HFFc6 (cell line): ENCODE data around the gene TMPRSS11F. TPM values are rescaled to one million over a fixed set of nuclear protein-coding genes. Genes with fewer than 3 reads are reported as not detected.

ENCODE experiments used
- DNase-seq: peaks from one replicate; pipeline ENCODE4 v3.0.0-alpha.2; 2018
- H3K27ac Mint-ChIP-seq: 2 replicates; pipeline ENCODE4 v1.8.0; 2020; ENCODE audit warnings: mild to moderate bottlenecking, mixed read lengths
- H3K27me3 Mint-ChIP-seq: 2 replicates; pipeline ENCODE4 v1.8.0; 2021; ENCODE audit warnings: mild to moderate bottlenecking, moderate library complexity, mixed read lengths; ENCODE audit not compliant: insufficient read depth
- H3K36me3 Mint-ChIP-seq: 2 replicates; pipeline ENCODE4 v1.8.0; 2021; ENCODE audit warnings: low read depth, mixed read lengths
- H3K4me1 Mint-ChIP-seq: 2 replicates; pipeline ENCODE4 v1.8.0; 2020; ENCODE audit warnings: low read depth, mixed read lengths
- H3K4me3 Mint-ChIP-seq: 2 replicates; pipeline ENCODE4 v1.8.0; 2020; ENCODE audit warnings: mild to moderate bottlenecking, moderate library complexity, mixed read lengths
- H3K9me3 Mint-ChIP-seq: 2 replicates; pipeline ENCODE4 v1.8.0; 2020; ENCODE audit warnings: mild to moderate bottlenecking, mixed read lengths
- total RNA-seq, 6 experiments: library from RNA; stranded (reverse); fragmentation: NEBNext Ultra II Directional; extraction: Animal tissue kit (Norgen Biotek cat#: 25700); gene quantifications; 2 replicates in 1 of 6; 3 replicates in 5 of 6; pipeline ENCODE4 v1.2.3, GENCODE V29; 2021
- TF ChIP-seq, protein P1 (sequence below): fragments of 200-600 bp; sonication (generic); IDR thresholded peaks from 2 replicates; pipeline ENCODE4 v1.5.0; 2021; ENCODE audit warnings: antibody characterized with exemption, mild to moderate bottlenecking

The TMPRSS11F gene
- total RNA-seq, 6 experiments from 2014 or later = not detected

- H3K4me1 Mint-ChIP-seq = no peaks in the 10 kb centered on the region
- H3K27me3 Mint-ChIP-seq = no peaks in the 10 kb centered on the region; the same call in 1 of the 2 replicates
- no peak overlapping the region for H3K27ac Mint-ChIP-seq
- DNase-seq = no peak
- H3K9me3 Mint-ChIP-seq = no peaks in the 10 kb centered on the region
- H3K36me3 Mint-ChIP-seq = no peaks in the 10 kb centered on the region
- H3K4me3 Mint-ChIP-seq = no peak overlapping the region
- TF ChIP-seq, protein P1, sequence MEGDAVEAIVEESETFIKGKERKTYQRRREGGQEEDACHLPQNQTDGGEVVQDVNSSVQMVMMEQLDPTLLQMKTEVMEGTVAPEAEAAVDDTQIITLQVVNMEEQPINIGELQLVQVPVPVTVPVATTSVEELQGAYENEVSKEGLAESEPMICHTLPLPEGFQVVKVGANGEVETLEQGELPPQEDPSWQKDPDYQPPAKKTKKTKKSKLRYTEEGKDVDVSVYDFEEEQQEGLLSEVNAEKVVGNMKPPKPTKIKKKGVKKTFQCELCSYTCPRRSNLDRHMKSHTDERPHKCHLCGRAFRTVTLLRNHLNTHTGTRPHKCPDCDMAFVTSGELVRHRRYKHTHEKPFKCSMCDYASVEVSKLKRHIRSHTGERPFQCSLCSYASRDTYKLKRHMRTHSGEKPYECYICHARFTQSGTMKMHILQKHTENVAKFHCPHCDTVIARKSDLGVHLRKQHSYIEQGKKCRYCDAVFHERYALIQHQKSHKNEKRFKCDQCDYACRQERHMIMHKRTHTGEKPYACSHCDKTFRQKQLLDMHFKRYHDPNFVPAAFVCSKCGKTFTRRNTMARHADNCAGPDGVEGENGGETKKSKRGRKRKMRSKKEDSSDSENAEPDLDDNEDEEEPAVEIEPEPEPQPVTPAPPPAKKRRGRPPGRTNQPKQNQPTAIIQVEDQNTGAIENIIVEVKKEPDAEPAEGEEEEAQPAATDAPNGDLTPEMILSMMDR = no peak
These were observed 5.4 kb downstream of the TMPRSS11F start for GRCh38 chr4:68124262-68124661.

- Mint-ChIP-seq H3K4me3 (no peak overlapping the region), H3K9me3 (no peaks in the 10 kb centered on the region)
These were observed 6.1 kb downstream of the TMPRSS11F start for GRCh38 chr4:68123525-68123924.

DNA sequence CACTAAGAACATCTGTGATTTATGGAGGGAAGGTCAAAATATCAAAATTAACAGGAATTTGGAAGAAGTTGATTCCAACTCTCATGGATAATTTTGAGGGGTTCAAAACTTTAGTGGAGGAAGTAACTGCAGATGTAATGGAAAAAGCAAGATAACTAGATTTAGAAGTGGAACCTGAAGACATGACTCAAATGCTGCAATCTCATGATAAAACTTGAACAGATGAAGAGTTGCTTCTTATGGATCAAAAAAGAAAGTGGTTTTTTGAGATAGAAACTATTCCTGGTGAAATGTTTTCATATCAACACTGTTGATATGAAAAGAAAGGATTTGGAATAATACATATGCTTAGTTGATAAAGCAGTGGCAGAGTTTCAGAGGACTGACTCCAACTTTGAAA, 9.7 kb downstream of the TMPRSS11F start:
- DNase-seq = no peak
- no peaks in the 10 kb centered on the region for H3K4me1 Mint-ChIP-seq
- H3K9me3 Mint-ChIP-seq = no peaks in the 10 kb centered on the region
- H3K27me3 Mint-ChIP-seq = no peaks in the 10 kb centered on the region; the same call in 1 of the 2 replicates
- TF ChIP-seq, protein P1 = no peak
- H3K36me3 Mint-ChIP-seq = no peaks in the 10 kb centered on the region
- no peak overlapping the region for H3K4me3 Mint-ChIP-seq
- no peak overlapping the region for H3K27ac Mint-ChIP-seq

More at GRCh38 chr4:68123525-68123924, 6.1 kb downstream of the TMPRSS11F start:
- H3K27me3 Mint-ChIP-seq = no peaks in the 10 kb centered on the region; the same call in 1 of the 2 replicates
- H3K36me3 Mint-ChIP-seq = no peaks in the 10 kb centered on the region
- no peak for DNase-seq
- H3K27ac Mint-ChIP-seq = no peak overlapping the region
- H3K4me1 Mint-ChIP-seq = no peaks in the 10 kb centered on the region
- TF ChIP-seq, protein P1 = no peak

DNA sequence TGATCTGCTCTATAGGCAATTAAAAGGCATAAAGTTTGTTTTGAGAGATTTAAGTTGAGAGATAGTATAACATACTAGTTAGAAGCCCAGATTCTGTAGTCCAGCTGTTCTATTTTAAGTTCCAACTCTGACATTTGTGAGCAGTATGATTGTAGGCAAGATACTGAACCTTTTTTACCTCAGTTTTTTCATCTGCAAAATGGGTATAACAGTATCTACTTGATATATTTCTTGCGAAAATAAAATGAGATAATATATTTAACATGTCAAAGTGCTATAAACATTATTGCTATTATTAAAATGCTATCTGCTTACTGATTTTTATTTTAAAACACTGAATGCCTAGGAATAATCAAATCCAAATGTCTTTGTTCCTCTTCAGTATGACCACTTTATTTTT, 19.2 kb downstream of the TMPRSS11F start:
- H3K4me3 Mint-ChIP-seq = no peak overlapping the region

DNA sequence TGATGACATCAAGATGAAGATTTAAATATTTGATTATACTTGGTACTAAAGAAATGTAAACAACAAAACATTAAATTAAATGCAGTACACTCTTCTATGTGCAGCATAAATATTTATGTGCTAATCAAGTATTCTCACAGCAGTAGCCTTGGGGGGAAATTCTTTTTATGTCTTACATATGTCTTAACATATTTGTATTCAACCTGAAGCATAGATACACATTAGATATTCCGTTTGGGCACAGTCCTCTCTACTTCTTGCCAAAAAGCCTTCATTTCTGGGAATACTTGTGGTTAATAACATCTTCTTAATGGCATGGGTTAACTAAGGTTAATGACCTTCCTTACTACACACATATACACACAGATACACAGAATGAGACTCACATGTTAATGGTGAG, 19.8 kb downstream of the TMPRSS11F start:
- Mint-ChIP-seq H3K9me3 (no peaks in the 10 kb centered on the region), H3K4me3 (no peak overlapping the region), H3K27ac (no peak overlapping the region), H3K4me1 (no peaks in the 10 kb centered on the region), H3K36me3 (no peaks in the 10 kb centered on the region), H3K27me3 (no peaks in the 10 kb centered on the region)
- no peak for DNase-seq
- TF ChIP-seq, protein P1 = no peak

More for the DNA sequence above, 19.2 kb downstream of the TMPRSS11F start:
- H3K27ac Mint-ChIP-seq = no peak overlapping the region
- DNase-seq = no peak
- no peaks in the 10 kb centered on the region for H3K4me1 Mint-ChIP-seq
- no peaks in the 10 kb centered on the region for H3K9me3 Mint-ChIP-seq
- H3K36me3 Mint-ChIP-seq = no peaks in the 10 kb centered on the region
- TF ChIP-seq, protein P1 = no peak
- H3K27me3 Mint-ChIP-seq = no peaks in the 10 kb centered on the region

GRCh38 chr4:68082758-68083157, 46.9 kb downstream of the TMPRSS11F start:
- Mint-ChIP-seq H3K4me1 (no peaks in the 10 kb centered on the region), H3K27ac (no peak overlapping the region), H3K27me3 (no peaks in the 10 kb centered on the region; the same call in 1 of the 2 replicates), H3K4me3 (no peak overlapping the region), H3K9me3 (peaks cover 8% of the 10 kb centered on the region; the same call in 1 of the 2 replicates), H3K36me3 (no peaks in the 10 kb centered on the region)
- DNase-seq = no peak
- TF ChIP-seq, protein P1 = no peak
